Measurements from ENCODE around the gene NFATC3. TPM values are rescaled to one million over a fixed set of nuclear protein-coding genes. Genes with fewer than 3 reads are reported as not detected.

Gene NFATC3
- total RNA-seq, 2 experiments from 2014 or later, result 68.4 to 81.2 TPM

GRCh38 chr16:68230956-68231355, 145.8 kb downstream of the NFATC3 start:
- no peaks in the 10 kb centered on the region for H3K9me3 Mint-ChIP-seq (ENCODE audit: low read depth)
- DNase-seq (no peak), ATAC-seq (no peak)
- no peaks in the 10 kb centered on the region for H3K27me3 Mint-ChIP-seq
- POLR2A ChIA-PET, result no interaction called here
- H3K4me1 Mint-ChIP-seq, result peaks cover 47% of the 10 kb centered on the region
- intact Hi-C loops (cut with DNase I, micrococcal nuclease), result no loop called here
- peaks cover 7% of the 10 kb centered on the region for H3K36me3 Mint-ChIP-seq (ENCODE audit: low read depth)
- CTCF ChIA-PET, result interaction anchor here (0.5 to 6.1 kb wide), 6 partner anchors 137 to 414 kb away, joined by 3 to 62 read pairs (median 4); no protein-coding TSS in a partner anchor
- H3K27ac Mint-ChIP-seq, result no peak overlapping the region
- H3K4me3 Mint-ChIP-seq, result no peak overlapping the region

DNA sequence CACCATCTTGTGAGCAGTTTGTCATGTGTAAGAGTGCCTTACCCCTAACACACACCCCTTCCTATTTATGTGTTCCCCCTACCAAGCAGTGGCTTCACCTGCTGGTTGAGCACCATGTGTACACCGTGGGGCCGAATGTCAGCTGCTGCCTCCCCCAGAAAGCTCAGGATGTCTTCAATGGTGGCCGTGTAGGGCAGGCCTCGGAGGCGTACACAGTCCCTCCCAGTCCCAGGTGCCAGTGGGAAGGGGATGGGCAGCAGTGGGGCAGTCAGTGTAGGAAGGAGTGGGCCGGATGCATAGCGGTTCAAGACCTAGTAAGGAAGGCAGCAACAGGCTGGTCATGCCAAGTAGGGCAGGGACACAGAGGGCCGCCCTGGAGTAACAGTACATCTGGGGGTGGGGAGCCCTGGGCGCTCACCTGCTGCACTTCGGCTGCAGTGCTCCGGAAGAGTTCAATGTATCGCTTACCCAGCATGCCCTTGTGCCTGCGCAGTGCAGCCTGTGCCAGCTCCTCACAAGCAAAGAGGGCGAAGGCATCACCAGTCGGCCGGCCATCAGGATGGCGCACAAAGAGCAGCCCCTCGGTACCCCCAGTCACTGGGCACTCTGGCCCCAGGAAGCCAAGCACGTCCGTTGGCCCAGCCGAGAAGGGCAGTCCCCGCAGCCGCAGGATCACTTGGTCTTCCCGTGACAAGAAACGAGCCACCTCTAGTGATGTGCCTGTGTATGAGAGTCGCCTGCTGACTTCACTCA, 146.4 kb downstream of the NFATC3 start:
- ChIA-PET CTCF (interaction anchor here (0.5 to 6.1 kb wide), 4 partner anchors 137 to 190 kb away, joined by 3 to 62 read pairs (median 5); no protein-coding TSS in a partner anchor), POLR2A (no interaction called here)
- Mint-ChIP-seq H3K4me3 (no peak overlapping the region), H3K36me3 (ENCODE audit: low read depth) (peaks cover 7% of the 10 kb centered on the region), H3K4me1 (peaks cover 44% of the 10 kb centered on the region), H3K27me3 (no peaks in the 10 kb centered on the region), H3K9me3 (ENCODE audit: low read depth) (no peaks in the 10 kb centered on the region), H3K27ac (peak overlapping the region; percentile 19)
- ATAC-seq (no peak), DNase-seq (no peak)
- intact Hi-C loops (cut with DNase I, micrococcal nuclease), result no loop called here

GRCh38 chr16:68232335-68232734, 147.2 kb downstream of the NFATC3 start:
- Mint-ChIP-seq H3K27me3 (no peaks in the 10 kb centered on the region), H3K4me3 (no peak overlapping the region), H3K36me3 (ENCODE audit: low read depth) (peaks cover 4% of the 10 kb centered on the region), H3K9me3 (ENCODE audit: low read depth) (no peaks in the 10 kb centered on the region), H3K4me1 (peaks cover 43% of the 10 kb centered on the region), H3K27ac (peak overlapping the region; percentile 29)
- CTCF ChIA-PET, result no interaction called here
- DNase-seq (no peak), ATAC-seq (no peak)
- POLR2A ChIA-PET, result no interaction called here
- intact Hi-C loops (cut with DNase I, micrococcal nuclease), result no loop called here

GRCh38 chr16:68233085-68233834, 148.1 kb downstream of the NFATC3 start:
- intact Hi-C loops (cut with DNase I, micrococcal nuclease), result no loop called here
- H3K36me3 Mint-ChIP-seq (ENCODE audit: low read depth), result peaks cover 4% of the 10 kb centered on the region
- CTCF ChIA-PET, result interaction anchor here (0.6 to 1.0 kb wide), 2 partner anchors 28 to 715 kb away, joined by 3 read pairs; no protein-coding TSS in a partner anchor
- no peaks in the 10 kb centered on the region for H3K9me3 Mint-ChIP-seq (ENCODE audit: low read depth)
- H3K4me3 Mint-ChIP-seq, result no peak overlapping the region
- peaks cover 38% of the 10 kb centered on the region for H3K4me1 Mint-ChIP-seq
- no peak overlapping the region for H3K27ac Mint-ChIP-seq
- POLR2A ChIA-PET, result no interaction called here
- H3K27me3 Mint-ChIP-seq, result no peaks in the 10 kb centered on the region
- ATAC-seq (peak; percentile 36), DNase-seq (peak; percentile 49)

- Mint-ChIP-seq H3K27me3 (no peaks in the 10 kb centered on the region), H3K36me3 (ENCODE audit: low read depth) (peaks cover 4% of the 10 kb centered on the region), H3K4me1 (peaks cover 38% of the 10 kb centered on the region), H3K4me3 (no peak overlapping the region), H3K27ac (no peak overlapping the region), H3K9me3 (ENCODE audit: low read depth) (no peaks in the 10 kb centered on the region)
- intact Hi-C loops (cut with DNase I, micrococcal nuclease), result no loop called here
- ChIA-PET CTCF (interaction anchor here (0.6 to 1.0 kb wide), 5 partner anchors 8 to 716 kb away, joined by 3 to 4 read pairs (median 3); no protein-coding TSS in a partner anchor), POLR2A (no interaction called here)
- ATAC-seq (no peak), DNase-seq (no peak)
Observed at GRCh38 chr16:68233835-68234187, 148.6 kb downstream of the NFATC3 start.

DNA sequence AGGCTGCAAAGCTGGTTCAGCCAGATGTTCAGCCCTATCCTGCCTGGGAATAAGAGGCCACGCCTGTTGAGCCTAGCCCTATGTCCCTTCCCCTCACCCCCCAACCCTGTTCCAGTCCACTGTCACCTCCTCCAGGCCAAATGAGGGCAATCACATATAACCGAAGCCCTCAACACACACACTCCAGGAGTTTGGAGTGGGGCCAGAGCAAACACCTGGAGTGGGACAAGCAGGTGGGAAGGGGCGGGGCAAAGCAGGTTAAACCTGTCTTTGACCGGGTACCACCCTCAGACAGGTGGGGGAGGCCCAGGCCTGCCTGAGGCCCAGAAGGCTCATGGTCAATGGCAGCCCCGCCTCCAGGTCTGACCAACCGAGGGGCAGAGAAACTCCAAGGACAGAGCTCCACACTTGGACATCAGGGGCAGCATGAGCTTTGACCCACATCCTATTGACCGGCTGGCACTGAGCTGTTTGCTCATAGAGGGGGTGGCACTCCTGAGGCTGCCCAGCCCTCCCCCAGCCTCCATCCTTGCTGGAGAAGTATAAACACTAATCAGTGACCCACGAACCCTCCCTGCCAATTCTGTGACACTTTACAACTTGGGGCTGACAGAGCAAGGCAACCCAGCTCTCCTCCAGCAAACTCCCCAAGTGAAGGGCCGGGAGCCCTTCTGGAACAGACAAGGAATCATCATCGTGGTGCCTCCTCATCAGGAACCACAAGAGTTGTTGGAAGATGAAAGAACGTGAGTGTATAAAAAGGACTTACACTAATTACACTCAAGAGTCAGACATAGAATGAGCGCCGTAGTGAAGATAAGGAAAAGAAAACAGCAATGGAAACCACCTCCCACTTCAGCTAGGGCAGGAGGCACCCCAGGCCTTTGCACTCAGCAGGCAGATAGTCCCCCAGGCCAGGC, 149.3 kb downstream of the NFATC3 start:
- intact Hi-C loops (cut with DNase I, micrococcal nuclease), result loop anchor here (5.0 kb wide), 1 partner anchor 297 kb away; the partner anchor contains the start of gene PSMB10 (in 2 of the 2)
- no peak for DNase-seq
- Mint-ChIP-seq H3K9me3 (ENCODE audit: low read depth) (no peaks in the 10 kb centered on the region), H3K4me3 (peak overlapping the region; percentile 7), H3K27me3 (no peaks in the 10 kb centered on the region), H3K36me3 (ENCODE audit: low read depth) (no peaks in the 10 kb centered on the region), H3K4me1 (peaks cover 35% of the 10 kb centered on the region), H3K27ac (no peak overlapping the region)
- ChIA-PET CTCF (interaction anchor here (0.6 to 1.0 kb wide), 4 partner anchors 8 to 351 kb away, joined by 3 to 4 read pairs (median 3); no protein-coding TSS in a partner anchor), POLR2A (no interaction called here)
- ATAC-seq, result no peak

GRCh38 chr16:68235108-68235886, 150.1 kb downstream of the NFATC3 start:
- H3K4me3 Mint-ChIP-seq, result no peak overlapping the region
- no peaks in the 10 kb centered on the region for H3K27me3 Mint-ChIP-seq
- no peaks in the 10 kb centered on the region for H3K9me3 Mint-ChIP-seq (ENCODE audit: low read depth)
- ChIA-PET POLR2A (no interaction called here), CTCF (interaction anchor here (1.0 to 2.7 kb wide), 2 partner anchors 61 to 142 kb away, joined by 3 to 13 read pairs; no protein-coding TSS in a partner anchor)
- no peak for DNase-seq
- no peaks in the 10 kb centered on the region for H3K36me3 Mint-ChIP-seq (ENCODE audit: low read depth)
- peaks cover 40% of the 10 kb centered on the region for H3K4me1 Mint-ChIP-seq
- no peak overlapping the region for H3K27ac Mint-ChIP-seq
- intact Hi-C loops (cut with DNase I, micrococcal nuclease), result loop anchor here (5.0 kb wide), 1 partner anchor 298 kb away; the partner anchor contains the start of gene PSMB10 (in 2 of the 2)
- ATAC-seq, result no peak

DNA sequence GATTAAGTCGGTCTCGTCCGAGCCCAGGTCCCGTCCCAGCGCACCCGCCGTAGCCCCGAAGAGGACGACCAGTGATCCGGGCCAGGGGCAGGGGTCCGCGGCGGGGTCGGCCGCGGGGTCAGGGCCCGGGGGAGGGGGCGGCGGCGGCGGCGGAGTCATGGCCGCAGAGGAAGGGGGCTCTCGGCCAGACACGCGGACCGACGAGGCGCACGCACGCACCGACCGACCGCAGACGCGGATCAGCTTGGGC, 150.6 kb downstream of the NFATC3 start, which contains the start of gene ESRP2:
TSS of gene ESRP2 (minus strand) at position 241 of the 250 bp plus-strand sequence. CDS start at position 159, 82 bp downstream.
- CTCF ChIA-PET, result interaction anchor here (1.0 to 2.7 kb wide), 2 partner anchors 62 to 142 kb away, joined by 3 to 13 read pairs; no protein-coding TSS in a partner anchor
- peak within 1 kb of the TSS; percentile 76 for H3K27ac Mint-ChIP-seq

GRCh38 chr16:68236137-68236825, 151.1 kb downstream of the NFATC3 start:
- ATAC-seq (no peak), DNase-seq (peak; percentile 62)
- H3K27ac Mint-ChIP-seq, result peak overlapping the region; percentile 76
- H3K9me3 Mint-ChIP-seq (ENCODE audit: low read depth), result no peaks in the 10 kb centered on the region
- ChIA-PET POLR2A (interaction anchor here (0.6 to 1.3 kb wide), 4 partner anchors 28 to 171 kb away, joined by 3 read pairs; partner anchors contain the start of gene SLC7A6), CTCF (interaction anchor here (0.6 to 2.7 kb wide), 7 partner anchors 25 to 142 kb away, joined by 3 to 13 read pairs (median 3); partner anchors contain the start of gene SLC7A6)
- H3K27me3 Mint-ChIP-seq, result no peaks in the 10 kb centered on the region
- intact Hi-C loops (cut with DNase I, micrococcal nuclease), result loop anchor here (2.0 to 5.0 kb wide), 2 partner anchors 299 to 429 kb away; partner anchors contain the start of genes PSMB10 (in 2 of the 2), RANBP10 (in 1 of the 2) and TSNAXIP1 (in 1 of the 2)
- H3K36me3 Mint-ChIP-seq (ENCODE audit: low read depth), result no peaks in the 10 kb centered on the region
- peaks cover 40% of the 10 kb centered on the region for H3K4me1 Mint-ChIP-seq
- peak overlapping the region; percentile 83 for H3K4me3 Mint-ChIP-seq

More for the DNA sequence above, 150.6 kb downstream of the NFATC3 start, which contains the start of gene ESRP2:
- intact Hi-C loops (cut with DNase I, micrococcal nuclease), result loop anchor here (2.0 to 5.0 kb wide), 2 partner anchors 299 to 429 kb away; partner anchors contain the start of genes PSMB10 (in 2 of the 2), RANBP10 (in 1 of the 2) and TSNAXIP1 (in 1 of the 2)
- Mint-ChIP-seq H3K27me3 (no peaks in the 10 kb centered on the region), H3K9me3 (ENCODE audit: low read depth) (no peaks in the 10 kb centered on the region), H3K36me3 (ENCODE audit: low read depth) (no peaks in the 10 kb centered on the region), H3K4me3 (peak within 1 kb of the TSS; percentile 83), H3K4me1 (peaks cover 40% of the 10 kb centered on the region)
- DNase-seq (no peak), ATAC-seq (no peak)
- POLR2A ChIA-PET, result interaction anchor here (1.3 kb wide), 1 partner anchor 156 kb away, joined by 3 read pairs; no protein-coding TSS in a partner anchor

Data from activated CD4-positive, alpha-beta T cell treated with anti-CD3 and anti-CD28 coated beads for 36 hours (primary cell).